Inferior parietal cortex (tissue), 1 donor: ENCODE results near the gene SLC35F3.

Experiments
- DNase-seq: peaks from one replicate; pipeline ENCODE4 v3.0.0-alpha.2; 2016; ENCODE audit errors: extremely low spot score

SLC35F3 gene

GRCh38 chr1:233972563-233972950 is 68.1 kb downstream of the SLC35F3 start:
- DNase-seq, result no peak

DNA sequence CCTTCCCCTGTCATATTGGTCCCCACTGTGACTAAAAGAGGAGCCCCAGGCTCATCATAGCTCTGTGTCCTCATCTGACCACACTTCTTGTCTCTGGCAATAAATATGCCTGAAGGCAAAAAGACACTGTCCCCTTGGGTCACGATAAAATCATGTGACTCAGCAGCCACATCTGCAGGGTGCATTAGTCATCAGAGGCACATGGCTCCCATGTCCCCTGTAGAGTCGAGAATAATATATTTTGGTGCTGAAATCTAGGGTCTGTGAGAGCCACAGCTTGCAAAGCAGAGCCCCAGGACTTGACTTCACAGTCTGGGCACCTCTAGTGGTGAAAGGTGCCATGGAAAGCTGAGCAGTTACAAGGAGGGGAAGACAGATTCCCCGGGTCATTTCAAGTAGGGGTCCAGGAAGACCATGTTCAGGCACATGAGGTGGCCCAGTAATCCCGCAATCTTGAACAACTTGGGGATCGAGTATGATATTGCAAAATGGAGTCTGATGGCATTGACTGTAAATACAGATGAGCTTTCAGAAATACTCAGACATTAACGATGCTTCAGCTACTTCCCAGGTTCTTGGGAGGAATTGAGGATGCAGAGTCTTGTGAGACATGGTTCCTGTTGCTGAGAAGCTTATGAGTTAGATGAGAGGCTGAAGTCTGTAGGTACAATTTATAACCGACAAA is 68.6 kb downstream of the SLC35F3 start:
- peak; percentile 29 for DNase-seq

DNA sequence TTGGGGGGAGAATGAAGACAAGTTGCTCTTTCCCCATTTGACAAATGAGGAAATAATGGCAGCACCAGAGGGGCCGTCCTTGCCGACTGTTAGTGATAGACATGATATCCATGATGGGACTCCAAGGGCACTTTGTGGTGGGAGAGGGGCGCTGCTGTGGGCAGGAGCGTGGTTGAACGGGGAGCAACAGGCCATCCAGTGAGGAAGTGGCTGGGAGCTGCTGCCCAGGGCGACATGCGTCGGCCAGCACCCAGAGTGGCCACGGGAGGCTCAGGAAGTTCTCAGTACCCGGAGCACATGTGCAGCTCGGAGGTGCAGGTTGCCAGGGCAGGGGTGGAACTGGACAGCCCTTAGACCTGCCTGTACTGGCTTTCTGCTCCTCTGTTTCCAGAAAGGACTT is 71.0 kb downstream of the SLC35F3 start:
- DNase-seq, result no peak

DNA sequence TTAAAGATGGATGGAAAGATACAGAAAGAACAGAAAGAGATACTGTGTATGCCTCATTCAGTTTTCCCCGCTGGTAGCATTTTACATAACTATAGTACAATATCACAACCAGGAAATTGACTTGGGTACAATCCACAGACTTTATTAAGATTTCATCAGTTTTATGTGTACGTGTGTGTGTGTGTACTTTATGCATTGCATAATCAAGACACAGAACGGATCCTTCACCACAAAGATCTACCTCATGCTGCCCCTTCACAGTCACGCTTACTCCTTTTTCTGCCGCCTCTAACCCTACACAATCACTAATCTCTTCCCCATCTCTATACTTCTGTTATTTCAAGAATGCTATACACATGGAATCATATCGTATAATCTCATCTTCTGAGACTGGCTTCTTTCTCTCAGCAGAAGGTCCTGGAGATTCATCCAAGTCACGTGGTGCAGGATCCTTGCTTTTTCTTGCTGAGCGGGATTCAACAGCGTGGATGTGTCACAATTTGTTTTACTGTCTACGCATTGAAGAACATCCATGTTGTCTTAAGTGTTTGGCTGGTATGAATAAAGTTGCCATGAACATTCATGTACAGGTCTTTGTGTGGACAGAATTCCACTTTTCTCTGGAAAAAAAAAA is 76.7 kb downstream of the SLC35F3 start:
- no peak for DNase-seq

DNA sequence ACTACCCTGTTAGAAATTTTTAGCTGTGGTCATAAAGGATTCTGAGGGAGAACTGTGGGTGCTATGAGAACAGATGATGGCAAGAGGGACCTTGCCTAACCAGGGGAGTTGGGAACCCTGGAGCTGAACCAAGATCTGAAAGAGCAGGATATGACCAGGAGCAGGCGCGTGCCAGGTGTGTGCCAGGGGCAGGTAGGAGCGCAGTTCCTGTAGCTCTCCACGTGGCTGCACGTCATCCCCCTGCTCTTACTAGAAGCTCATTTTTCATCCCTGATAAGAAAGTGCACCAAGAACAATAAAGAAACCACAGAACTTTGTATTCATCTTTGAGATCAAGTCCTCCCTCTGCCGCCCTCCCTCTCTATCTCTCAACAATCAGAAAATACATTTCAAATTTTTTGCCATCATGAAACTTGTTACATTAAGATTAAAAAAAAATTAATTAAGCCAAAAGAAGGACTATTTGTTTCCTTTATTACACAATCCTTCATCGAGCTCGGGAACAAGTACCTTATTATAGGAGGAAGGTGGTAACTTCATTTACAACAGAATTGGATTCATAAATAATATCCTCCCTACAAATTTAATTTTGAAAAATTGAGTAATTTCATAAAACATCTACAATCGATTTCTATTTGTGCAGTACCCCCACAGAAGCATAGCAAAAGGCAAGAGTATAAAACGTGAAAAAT is 78.5 kb downstream of the SLC35F3 start:
- DNase-seq, result no peak

- DNase-seq, result no peak
Observed at GRCh38 chr1:233983811-233984210, 79.3 kb downstream of the SLC35F3 start.

DNA sequence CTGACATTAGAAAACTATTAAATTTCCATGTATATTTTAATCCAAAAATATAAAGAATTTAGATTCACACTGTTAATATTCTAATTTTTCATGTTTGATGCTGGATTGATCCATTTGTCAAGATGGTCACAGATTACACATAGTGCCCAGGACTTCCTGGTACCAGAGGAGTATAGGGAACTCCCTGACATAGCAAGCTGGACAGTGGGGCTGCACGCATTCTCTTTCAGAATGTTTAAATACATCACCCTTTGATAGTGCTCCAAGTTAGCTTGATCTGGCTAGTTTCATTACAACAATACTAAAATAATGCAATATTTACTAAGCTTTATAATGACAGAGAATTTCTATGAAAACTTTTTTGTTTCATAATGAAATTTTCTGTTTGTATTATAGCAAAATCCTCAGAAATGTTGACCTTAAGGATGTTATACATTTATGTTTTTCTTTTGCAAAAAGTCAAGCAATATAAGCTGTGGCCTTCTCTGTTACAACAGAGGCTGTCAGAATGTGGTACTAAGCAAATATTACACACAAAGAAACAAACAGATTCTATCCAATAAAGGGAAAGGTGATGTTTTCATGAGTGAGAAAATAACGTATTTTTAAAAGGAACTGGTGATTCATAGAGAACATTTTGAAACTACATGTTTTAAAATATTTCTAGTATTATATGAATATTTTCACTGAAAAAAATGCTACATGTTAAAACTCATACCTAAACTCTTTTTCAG is 84.7 kb downstream of the SLC35F3 start:
- DNase-seq, result no peak

GRCh38 chr1:233990486-233990885 is 86.0 kb downstream of the SLC35F3 start:
- no peak for DNase-seq

DNA sequence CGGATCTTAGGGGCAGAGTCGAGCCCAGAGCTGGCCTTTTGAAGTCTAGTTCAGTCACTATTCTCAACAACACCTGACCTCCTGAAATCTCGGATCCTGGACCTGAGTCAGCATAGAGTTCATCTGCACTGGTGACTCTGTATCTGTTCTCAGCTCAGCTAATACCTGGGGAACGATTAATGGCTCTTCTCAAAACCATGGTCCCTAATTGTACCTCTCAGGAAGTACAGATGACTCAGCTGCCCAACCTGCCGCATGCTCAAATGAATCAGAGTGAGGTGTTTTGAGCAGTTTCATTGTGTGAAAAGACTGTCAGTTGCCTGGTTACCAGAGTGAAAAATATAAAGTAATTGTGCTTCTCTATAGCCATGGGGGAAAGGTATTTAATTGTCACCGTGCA is 89.2 kb downstream of the SLC35F3 start:
- DNase-seq, result no peak

DNA sequence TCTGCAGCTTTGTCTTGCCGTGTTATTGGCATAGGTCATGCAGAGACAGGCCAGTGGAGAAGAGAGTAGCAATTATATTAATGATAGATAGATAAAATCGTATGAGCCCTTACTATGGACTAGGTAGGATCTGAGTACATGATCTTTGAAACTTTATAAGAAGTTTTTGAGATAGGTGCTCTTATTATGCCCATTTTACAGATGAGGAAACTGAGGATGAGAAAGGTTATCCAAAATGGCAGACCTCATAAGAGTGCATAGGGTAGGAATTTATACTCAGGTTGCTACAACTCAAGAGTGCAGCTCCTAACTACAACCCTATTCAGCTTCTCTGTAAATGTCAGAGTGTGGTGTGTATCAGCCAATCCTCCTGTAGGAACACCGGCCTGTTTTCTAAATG is 89.6 kb downstream of the SLC35F3 start:
- DNase-seq, result no peak

- DNase-seq, result no peak
Observed at GRCh38 chr1:233998456-233998855, 94.0 kb downstream of the SLC35F3 start.

DNA sequence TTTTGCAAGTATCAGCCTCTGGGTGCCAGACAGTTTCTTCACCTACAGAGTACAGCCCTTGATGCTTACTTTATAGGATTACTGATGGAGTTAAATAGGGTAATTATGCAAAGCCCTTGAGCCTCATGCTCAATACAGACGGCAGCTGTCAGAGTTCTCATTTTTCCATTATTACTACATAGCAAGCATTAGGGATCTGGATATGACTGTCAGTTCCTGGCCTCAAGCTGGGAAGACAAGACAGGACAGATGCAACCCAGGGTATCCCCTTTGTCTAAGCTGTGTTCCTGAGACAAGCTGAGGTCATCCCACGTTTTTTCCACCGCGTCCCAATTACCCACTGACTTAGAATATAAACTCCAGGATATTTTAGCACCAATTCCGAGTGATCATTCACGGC is 94.4 kb downstream of the SLC35F3 start:
- no peak for DNase-seq

GRCh38 chr1:234000557-234001041 is 96.1 kb downstream of the SLC35F3 start:
- peak; percentile 29 for DNase-seq

- DNase-seq, result no peak
Observed at GRCh38 chr1:234001817-234002216, 97.3 kb downstream of the SLC35F3 start.

- no peak for DNase-seq
Observed at GRCh38 chr1:234004591-234004990, 100.1 kb downstream of the SLC35F3 start.

- no peak for DNase-seq
Observed at GRCh38 chr1:234007684-234008083, 103.2 kb downstream of the SLC35F3 start.

DNA sequence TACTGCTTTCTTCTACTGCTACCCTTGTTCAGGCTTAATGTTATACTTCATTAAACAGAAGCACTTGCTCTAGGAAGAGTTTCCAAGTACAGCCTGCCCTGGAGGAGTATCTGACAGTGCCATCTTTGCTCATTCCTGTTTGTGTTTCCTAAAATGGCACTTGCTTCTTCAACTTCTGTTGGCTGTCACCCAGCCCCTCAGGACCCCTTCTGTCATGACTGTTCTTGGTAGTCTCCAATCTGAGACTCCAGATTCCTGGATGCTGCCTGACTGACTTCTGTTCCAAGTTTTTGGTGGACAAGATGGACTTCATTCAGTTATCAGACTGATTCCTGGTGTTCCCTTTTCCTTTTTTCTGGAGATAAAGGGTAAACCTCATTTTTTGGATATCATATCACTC is 104.1 kb downstream of the SLC35F3 start:
- DNase-seq, result no peak

GRCh38 chr1:234009668-234010067 is 105.2 kb downstream of the SLC35F3 start:
- DNase-seq, result no peak

DNA sequence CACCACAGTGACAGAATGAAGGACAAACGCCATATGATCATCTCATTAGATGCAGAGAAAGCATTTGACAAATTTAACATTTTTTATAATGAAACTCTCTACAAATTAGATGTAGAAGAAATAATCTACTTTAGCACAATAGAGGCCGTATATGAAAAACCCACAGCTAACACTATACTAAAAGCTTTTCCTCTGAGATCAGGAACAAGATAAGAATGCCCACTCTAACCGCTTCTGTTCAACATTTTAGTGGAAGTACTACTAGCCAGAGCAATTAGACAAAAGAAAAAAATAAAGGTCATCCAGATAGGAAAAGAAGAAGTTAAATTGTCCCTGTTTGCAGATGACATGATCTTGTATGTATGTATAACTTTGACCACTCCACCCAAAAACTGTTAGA is 109.7 kb downstream of the SLC35F3 start:
- no peak for DNase-seq

DNA sequence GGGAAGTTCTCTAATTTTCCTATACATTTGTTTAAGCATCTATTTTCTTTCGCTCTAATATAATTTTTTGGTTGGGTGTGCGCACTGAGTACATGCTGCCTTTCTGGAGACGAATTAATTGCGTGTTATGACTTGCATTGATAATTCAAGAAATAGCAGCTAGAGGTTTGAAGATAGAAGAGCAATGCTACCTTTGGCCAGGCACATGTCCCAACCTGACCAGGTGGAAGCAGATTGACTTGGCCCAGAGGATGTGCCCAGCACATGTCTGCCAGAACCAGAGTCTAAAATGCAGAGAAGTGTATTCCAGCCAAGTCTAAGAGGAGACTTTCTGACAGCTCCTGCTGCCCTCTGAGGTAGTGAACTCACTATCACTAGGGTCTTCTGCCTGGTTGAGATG is 114.3 kb downstream of the SLC35F3 start:
- DNase-seq, result no peak

DNA sequence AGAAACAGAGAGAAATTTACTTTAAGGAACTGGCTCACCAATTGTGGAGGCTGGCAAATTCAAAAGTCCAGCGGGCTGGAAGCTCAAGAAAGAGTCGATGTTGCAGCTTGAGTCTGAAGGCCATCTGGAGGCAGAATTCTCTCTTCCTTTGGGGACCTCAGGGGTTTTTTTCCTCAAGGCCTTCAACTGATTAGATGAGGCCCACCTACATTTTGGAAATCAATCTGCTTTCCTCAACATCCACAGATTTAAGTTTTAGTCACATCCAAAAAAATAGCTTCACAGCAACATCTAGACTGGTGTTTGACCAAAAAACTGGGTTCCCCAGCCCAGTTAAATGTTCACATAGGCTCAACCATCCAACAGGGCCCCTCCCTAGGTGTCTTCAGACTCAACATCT is 114.9 kb downstream of the SLC35F3 start:
- no peak for DNase-seq

DNA sequence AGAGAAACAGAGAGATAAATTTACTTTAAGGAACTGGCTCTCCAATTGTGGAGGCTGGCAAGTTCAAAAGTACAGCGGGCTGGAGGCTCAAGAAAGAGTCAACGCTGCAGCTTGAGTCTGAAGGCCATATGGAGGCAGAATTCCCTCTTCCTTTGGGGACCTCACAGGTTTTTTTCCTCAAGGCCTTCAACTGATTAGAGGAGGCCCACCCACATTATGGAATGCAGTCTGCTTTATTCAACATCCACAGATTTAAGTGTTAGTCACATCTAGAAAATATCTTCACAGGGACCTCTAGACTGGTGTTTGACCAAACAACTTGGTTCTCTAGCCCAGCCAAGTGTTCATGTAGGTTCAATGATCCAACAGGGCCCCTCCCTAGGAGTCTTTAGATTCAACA is 117.8 kb downstream of the SLC35F3 start:
- DNase-seq, result no peak
